Astrocyte (in vitro differentiated cells and primary cell): ENCODE results near the gene TMTC1. TPM values are rescaled to one million over a fixed set of nuclear protein-coding genes. Genes with fewer than 3 reads are reported as not detected.

Experiments used
- DNase-seq: peaks from one replicate; pipeline ENCODE4 v3.0.0-alpha.2; 2010; ENCODE audit warnings: low read depth
- FAIRE-seq: peaks from 2 replicates; lab custom pipeline; 2011; peaks lifted over from hg19 to GRCh38; lab: Jason Lieb, UNC
- H2AFZ ChIP-seq: 2 replicates; pipeline ENCODE4 v1.6.0; 2012; ENCODE audit warnings: low read depth, low read length, inconsistent platforms
- H3K27ac ChIP-seq: 2 replicates; pipeline ENCODE4 v1.5.1; 2011; ENCODE audit warnings: low read depth, low read length, inconsistent platforms
- H3K27me3 ChIP-seq: 2 replicates; pipeline ENCODE4 v1.6.0; 2011; ENCODE audit warnings: low read length, inconsistent platforms; ENCODE audit not compliant: insufficient read depth
- H3K36me3 ChIP-seq: 2 replicates; pipeline ENCODE4 v1.5.1; 2011; ENCODE audit warnings: low read length, inconsistent platforms; ENCODE audit not compliant: insufficient read depth
- H3K4me1 ChIP-seq: 2 replicates; pipeline ENCODE4 v1.5.1; 2011; ENCODE audit warnings: low read length, inconsistent platforms; ENCODE audit not compliant: insufficient read depth
- H3K4me2 ChIP-seq: 2 replicates; pipeline ENCODE4 v1.6.0; 2012; ENCODE audit warnings: low read length, inconsistent platforms
- H3K4me3 ChIP-seq: 2 replicates; pipeline ENCODE4 v1.5.1; 2011; ENCODE audit warnings: low read depth, mild to moderate bottlenecking, low read length, inconsistent platforms; ENCODE audit not compliant: insufficient read depth
- H3K79me2 ChIP-seq: 2 replicates; pipeline ENCODE4 v1.6.0; 2012; ENCODE audit warnings: mild to moderate bottlenecking, low read length, inconsistent platforms; ENCODE audit not compliant: insufficient read depth
- H3K9ac ChIP-seq: 2 replicates; pipeline ENCODE4 v1.6.0; 2012; ENCODE audit warnings: mild to moderate bottlenecking, low read length, inconsistent platforms
- H3K9me3 ChIP-seq: 2 replicates; pipeline ENCODE4 v1.5.1; 2012; ENCODE audit warnings: low read depth, mild to moderate bottlenecking, low read length, inconsistent platforms; ENCODE audit not compliant: insufficient read depth
- H4K20me1 ChIP-seq: 2 replicates; pipeline ENCODE4 v1.6.0; 2012; ENCODE audit warnings: low read length, inconsistent platforms; ENCODE audit not compliant: insufficient read depth
- H3K27ac Mint-ChIP-seq: one replicate; pipeline ENCODE4 v1.8.0; 2021; ENCODE audit warnings: mild to moderate bottlenecking, mixed read lengths; ENCODE audit not compliant: unreplicated experiment
- H3K27me3 Mint-ChIP-seq: one replicate; pipeline ENCODE4 v1.8.0; 2021; ENCODE audit warnings: low read depth, mixed read lengths; ENCODE audit not compliant: unreplicated experiment
- H3K36me3 Mint-ChIP-seq: one replicate; pipeline ENCODE4 v1.8.0; 2021; ENCODE audit warnings: low read depth, mixed read lengths; ENCODE audit not compliant: unreplicated experiment
- H3K4me1 Mint-ChIP-seq: one replicate; pipeline ENCODE4 v1.8.0; 2021; ENCODE audit warnings: low read depth, mixed read lengths; ENCODE audit not compliant: unreplicated experiment
- H3K4me3 Mint-ChIP-seq: one replicate; pipeline ENCODE4 v1.8.0; 2021; ENCODE audit warnings: mild to moderate bottlenecking, moderate library complexity, mixed read lengths; ENCODE audit not compliant: unreplicated experiment
- H3K9me3 Mint-ChIP-seq: one replicate; pipeline ENCODE4 v1.8.0; 2021; ENCODE audit warnings: mild to moderate bottlenecking, mixed read lengths; ENCODE audit not compliant: unreplicated experiment
- CTCF ChIP-seq: IDR thresholded peaks from 2 replicates; pipeline ENCODE4 v1.5.1; 2011; ENCODE audit warnings: low read depth, mild to moderate bottlenecking, inconsistent platforms, low read length, moderate library complexity; ENCODE audit not compliant: insufficient read depth
- EZH2 ChIP-seq: IDR thresholded peaks from 2 replicates; pipeline ENCODE4 v1.6.1; 2012; ENCODE audit warnings: mild to moderate bottlenecking, low read length, inconsistent platforms; ENCODE audit not compliant: insufficient read depth
- total RNA-seq: library from RNA; stranded (reverse); gene quantifications from 2 replicates; pipeline ENCODE4 v1.2.1, GENCODE V29; 2021

The TMTC1 gene
- total RNA-seq, 1 donor from 2014 or later = 4.7 TPM

DNA sequence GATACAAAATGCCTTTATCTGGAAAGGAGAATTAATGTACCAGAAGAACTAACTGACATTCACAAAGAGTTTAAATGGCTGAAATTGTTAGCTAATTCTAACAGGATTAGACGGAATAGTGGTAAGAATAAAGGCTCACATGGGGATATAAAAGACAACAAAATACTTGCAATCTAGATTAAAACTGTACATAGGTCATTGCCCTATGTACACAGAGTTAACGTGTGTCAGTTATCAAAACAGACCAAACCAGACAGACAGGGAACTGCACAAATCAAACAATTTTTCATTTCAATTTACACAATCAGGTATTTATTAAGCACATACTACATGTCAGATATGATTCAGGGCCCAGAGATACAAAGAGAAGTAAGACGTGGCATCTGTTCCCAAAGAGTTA is 12.6 kb downstream of the TMTC1 start:
- Histone ChIP-seq H3K4me2 (no peak overlapping the region), H3K4me1 (no peaks in the 10 kb centered on the region), H3K36me3 (no peaks in the 10 kb centered on the region), H2AFZ (no peak overlapping the region), H3K4me3 (no peak overlapping the region), H3K27ac (no peak overlapping the region), H3K9me3 (no peaks in the 10 kb centered on the region), H3K9ac (no peak overlapping the region), H3K27me3 (no peaks in the 10 kb centered on the region), H3K79me2 (no peaks in the 10 kb centered on the region), H4K20me1 (no peaks in the 10 kb centered on the region)
- DNase-seq (no peak), FAIRE-seq (no peak)
- H3K36me3 Mint-ChIP-seq = peaks cover 2% of the 10 kb centered on the region
- H3K9me3 Mint-ChIP-seq = peaks cover 9% of the 10 kb centered on the region
- H3K27me3 Mint-ChIP-seq = no peaks in the 10 kb centered on the region
- H3K4me1 Mint-ChIP-seq = peaks cover 2% of the 10 kb centered on the region
- no peak overlapping the region for H3K27ac Mint-ChIP-seq
- TF ChIP-seq EZH2 (no peak), CTCF (no peak)
- no peak overlapping the region for H3K4me3 Mint-ChIP-seq

DNA sequence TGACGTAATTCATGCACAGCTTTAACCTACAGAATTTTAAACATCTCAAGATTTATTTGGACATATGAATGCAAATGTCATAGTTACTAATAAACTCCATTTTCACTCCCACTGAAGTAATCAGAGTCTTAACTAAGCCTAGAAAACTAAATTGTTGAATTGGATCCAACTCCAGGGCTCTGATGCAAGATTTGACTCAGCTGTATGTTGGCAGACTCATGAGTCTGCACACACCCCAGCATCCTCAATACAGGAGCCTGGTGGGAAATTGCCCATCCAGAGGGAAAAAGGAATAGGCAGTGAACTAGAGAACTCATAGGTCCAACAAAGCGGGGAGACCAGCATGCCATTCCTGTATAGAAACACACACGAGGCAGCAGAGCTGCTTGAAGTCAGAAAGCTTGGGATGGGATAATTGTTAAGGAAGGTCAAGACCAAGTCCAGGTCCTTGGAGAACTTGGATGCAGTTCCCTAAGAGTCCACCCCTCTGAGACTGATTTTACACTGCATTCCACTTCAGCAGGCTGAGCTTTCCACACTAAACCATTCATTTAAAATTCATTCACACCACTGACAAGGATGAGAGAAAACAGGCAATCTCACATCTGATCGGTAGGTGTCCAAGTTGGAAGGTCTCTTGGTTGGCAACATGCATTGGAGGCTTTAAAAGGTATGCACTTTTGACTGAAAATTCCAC is 14.4 kb downstream of the TMTC1 start:
- Histone ChIP-seq H3K79me2 (no peaks in the 10 kb centered on the region), H3K9me3 (no peaks in the 10 kb centered on the region), H3K9ac (no peak overlapping the region), H3K27me3 (no peaks in the 10 kb centered on the region), H3K4me2 (no peak overlapping the region), H2AFZ (no peak overlapping the region), H3K4me3 (no peak overlapping the region), H3K4me1 (no peaks in the 10 kb centered on the region), H4K20me1 (no peaks in the 10 kb centered on the region), H3K27ac (no peak overlapping the region), H3K36me3 (no peaks in the 10 kb centered on the region)
- Mint-ChIP-seq H3K36me3 (no peaks in the 10 kb centered on the region), H3K27me3 (no peaks in the 10 kb centered on the region), H3K4me1 (peaks cover 2% of the 10 kb centered on the region), H3K27ac (no peak overlapping the region), H3K9me3 (no peaks in the 10 kb centered on the region), H3K4me3 (no peak overlapping the region)
- FAIRE-seq (no peak), DNase-seq (peak; percentile 87)
- no peak for TF ChIP-seq CTCF
- no peak for TF ChIP-seq EZH2

DNA sequence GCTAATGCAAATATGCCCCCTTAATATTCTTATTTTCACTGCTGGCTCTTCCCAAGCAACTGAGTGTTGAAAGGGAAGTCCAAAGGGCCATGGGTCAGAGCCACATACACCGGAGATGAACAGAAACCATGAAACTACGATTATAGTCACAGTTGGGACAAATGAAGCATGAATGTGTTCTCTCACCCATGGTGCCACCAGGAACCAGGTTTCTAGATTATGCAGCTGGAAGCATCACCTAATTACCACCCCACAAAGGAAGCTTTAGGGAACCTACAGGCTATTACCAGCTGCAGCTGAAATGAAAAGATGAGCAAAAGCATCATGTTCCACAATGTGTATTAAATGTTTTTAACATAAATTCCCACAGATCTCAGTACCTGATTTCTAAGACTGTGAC is 15.4 kb downstream of the TMTC1 start:
- Histone ChIP-seq H3K79me2 (no peaks in the 10 kb centered on the region), H3K36me3 (no peaks in the 10 kb centered on the region), H3K4me3 (no peak overlapping the region), H2AFZ (no peak overlapping the region), H4K20me1 (no peaks in the 10 kb centered on the region), H3K27ac (no peak overlapping the region), H3K9me3 (no peaks in the 10 kb centered on the region), H3K4me1 (no peaks in the 10 kb centered on the region), H3K4me2 (no peak overlapping the region), H3K27me3 (no peaks in the 10 kb centered on the region), H3K9ac (no peak overlapping the region)
- TF ChIP-seq EZH2 (no peak), CTCF (no peak)
- Mint-ChIP-seq H3K27me3 (no peaks in the 10 kb centered on the region), H3K4me1 (peaks cover 2% of the 10 kb centered on the region), H3K27ac (no peak overlapping the region), H3K36me3 (no peaks in the 10 kb centered on the region), H3K9me3 (no peaks in the 10 kb centered on the region), H3K4me3 (no peak overlapping the region)
- FAIRE-seq (no peak), DNase-seq (no peak)
